K562 (cell line): ENCODE measurements around the gene GAPDH. TPM values are rescaled to one million over a fixed set of nuclear protein-coding genes. Genes with fewer than 3 reads are reported as not detected.

Source experiments
- ETV5 ChIP-seq: sonication (generic); formaldehyde crosslinking; IDR thresholded peaks from 2 replicates; pipeline ENCODE4 v1.4.0; 2020; ENCODE audit warnings: low read depth, mild to moderate bottlenecking, missing genetic modification reagents
- GABPA ChIP-seq: fragments of 200-800 bp; sonication (Bioruptor generic); conservative IDR thresholded peaks from 2 replicates; pipeline ENCODE4 v1.6.1; 2016; ENCODE audit warnings: low read depth, missing genetic modification characterization, missing compliant biosample characterization
- HDAC2 ChIP-seq: fragments of 450-650 bp; IDR thresholded peaks from 2 replicates; pipeline ENCODE4 v1.6.1; 2016; ENCODE audit warnings: mild to moderate bottlenecking
- KDM1A ChIP-seq, 2 experiments: fragments of 450-650 bp; IDR thresholded peaks; 2 replicates each; pipeline ENCODE4 v1.6.1; 2016; ENCODE audit warnings: mild to moderate bottlenecking in 2 of 2
- RAD21 ChIP-seq, 2 experiments: fragments of 250-450 bp in 1 of 2; fragments of 450-650 bp in 1 of 2; sonication (Bioruptor Pico) in 1 of 2; formaldehyde crosslinking in 1 of 2; IDR thresholded peaks in 1 of 2; conservative IDR thresholded peaks in 1 of 2; 2 replicates each; pipeline versions ENCODE4 v1.4.0 to v1.8.0; 2020 to 2022; ENCODE audit warnings: mild to moderate bottlenecking in 2 of 2, moderate library complexity in 1 of 2
- RCOR1 ChIP-seq, 2 experiments: IDR thresholded peaks; 2 replicates each; pipeline ENCODE4 v1.6.1; 2012; ENCODE audit warnings: low read depth in 2 of 2, low read length in 2 of 2, borderline replicate concordance in 1 of 2, improper control_type of control experiment in 1 of 2
- ZNF384 ChIP-seq: IDR thresholded peaks from 2 replicates; pipeline ENCODE4 v1.6.1; 2012; ENCODE audit warnings: low read depth, low read length, improper control_type of control experiment
- polyA plus RNA-seq, 8 experiments: library from polyadenylated mRNA; depleted of rRNA in 4 of 8; stranded (reverse) in 5 of 8; unstranded in 3 of 8; fragments of >200 nt; fragmentation: Nextera tagmentation in 2 of 8; fragmentation: Illumina TruSeq in 1 of 8; extraction: Ambion mirVana in 2 of 8; extraction: Trizol in 1 of 8; gene quantifications; 2 replicates each; pipeline versions ENCODE4 v1.2.1 to v1.2.3, GENCODE V29; 2011 to 2014; ENCODE audit warnings: inconsistent platforms in 1 of 8, missing spikeins in 1 of 8
- total RNA-seq, 7 experiments: library from RNA; depleted of rRNA in 6 of 7; stranded (reverse); fragments of >200 nt in 6 of 7; fragmentation: Illumina TruSeq in 2 of 7; extraction: Trizol in 2 of 7; gene quantifications; 2 replicates each; pipeline versions ENCODE4 v1.2.1 to v1.2.3, GENCODE V29; 2011 to 2021; ENCODE audit warnings: low replicate concordance in 1 of 7
- TF ChIP-seq, protein P1 (sequence below): fragments of 450-650 bp; IDR thresholded peaks from 2 replicates; pipeline ENCODE4 v1.6.1; 2018; ENCODE audit not compliant: partially characterized antibody

The GAPDH gene
- total and polyA plus RNA-seq, 9 of the 15 experiments (the other 6 are each of a cell fraction or from before 2014, with no cell fraction given) = 2,206 to 6,793 (median 4,217) TPM

DNA sequence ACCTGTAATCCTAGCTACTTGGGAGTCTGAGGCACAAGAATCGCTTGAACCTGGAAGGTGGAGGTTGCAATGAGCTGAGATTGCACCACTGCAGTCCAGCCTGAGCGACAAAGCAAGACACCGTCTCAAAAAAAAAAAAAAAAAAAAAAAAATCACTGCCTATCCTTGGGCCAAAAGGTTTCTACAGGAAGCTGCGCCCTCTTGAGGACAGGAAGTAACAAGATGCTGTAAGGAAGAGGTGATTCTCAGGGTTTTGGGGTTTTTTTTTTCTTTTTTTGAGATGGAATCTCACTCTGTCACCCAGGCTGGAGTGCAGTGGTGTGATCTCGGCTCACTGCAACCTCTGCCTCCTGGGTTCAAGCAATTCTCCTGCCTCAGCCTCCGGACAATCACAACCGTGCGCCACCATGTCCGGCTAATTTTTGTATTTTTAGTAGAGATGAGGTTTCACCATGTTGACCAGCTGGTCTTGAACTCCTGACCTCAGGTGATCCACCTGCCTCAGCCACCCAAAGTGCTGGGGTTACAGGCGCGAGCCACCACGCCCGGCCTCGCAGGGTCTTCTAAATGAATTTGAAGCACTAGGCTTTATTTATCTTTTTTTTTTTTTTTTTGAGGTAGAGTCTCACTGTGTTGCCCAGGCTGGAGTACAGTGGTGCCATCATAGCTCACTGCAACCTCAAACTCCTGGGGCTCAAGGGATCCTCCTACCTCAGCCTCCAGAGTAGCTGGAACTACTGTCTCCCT is 23.9 kb downstream of the GAPDH start (continued):
- TF ChIP-seq, protein P1, sequence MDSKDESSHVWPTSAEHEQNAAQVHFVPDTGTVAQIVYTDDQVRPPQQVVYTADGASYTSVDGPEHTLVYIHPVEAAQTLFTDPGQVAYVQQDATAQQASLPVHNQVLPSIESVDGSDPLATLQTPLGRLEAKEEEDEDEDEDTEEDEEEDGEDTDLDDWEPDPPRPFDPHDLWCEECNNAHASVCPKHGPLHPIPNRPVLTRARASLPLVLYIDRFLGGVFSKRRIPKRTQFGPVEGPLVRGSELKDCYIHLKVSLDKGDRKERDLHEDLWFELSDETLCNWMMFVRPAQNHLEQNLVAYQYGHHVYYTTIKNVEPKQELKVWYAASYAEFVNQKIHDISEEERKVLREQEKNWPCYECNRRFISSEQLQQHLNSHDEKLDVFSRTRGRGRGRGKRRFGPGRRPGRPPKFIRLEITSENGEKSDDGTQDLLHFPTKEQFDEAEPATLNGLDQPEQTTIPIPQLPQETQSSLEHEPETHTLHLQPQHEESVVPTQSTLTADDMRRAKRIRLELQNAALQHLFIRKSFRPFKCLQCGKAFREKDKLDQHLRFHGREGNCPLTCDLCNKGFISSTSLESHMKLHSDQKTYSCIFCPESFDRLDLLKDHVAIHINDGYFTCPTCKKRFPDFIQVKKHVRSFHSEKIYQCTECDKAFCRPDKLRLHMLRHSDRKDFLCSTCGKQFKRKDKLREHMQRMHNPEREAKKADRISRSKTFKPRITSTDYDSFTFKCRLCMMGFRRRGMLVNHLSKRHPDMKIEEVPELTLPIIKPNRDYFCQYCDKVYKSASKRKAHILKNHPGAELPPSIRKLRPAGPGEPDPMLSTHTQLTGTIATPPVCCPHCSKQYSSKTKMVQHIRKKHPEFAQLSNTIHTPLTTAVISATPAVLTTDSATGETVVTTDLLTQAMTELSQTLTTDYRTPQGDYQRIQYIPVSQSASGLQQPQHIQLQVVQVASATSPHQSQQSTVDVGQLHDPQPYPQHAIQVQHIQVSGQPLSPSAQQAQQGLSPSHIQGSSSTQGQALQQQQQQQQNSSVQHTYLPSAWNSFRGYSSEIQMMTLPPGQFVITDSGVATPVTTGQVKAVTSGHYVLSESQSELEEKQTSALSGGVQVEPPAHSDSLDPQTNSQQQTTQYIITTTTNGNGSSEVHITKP = peak; percentile 57
- TF ChIP-seq KDM1A (IDR thresholded peaks at IDR 0.05) (peak; percentile 81 to 84), RCOR1 (IDR thresholded peaks at IDR 0.05; ENCODE audit: borderline replicate concordance in 1 of 2, low read depth in 2 of 2, low read length in 2 of 2) (peak in 1 of 2 experiments; percentile 90; a peak in 3 of 4 replicates), ZNF384 (peak; percentile 98), HDAC2 (peak; percentile 40; the same call in 1 of the 2 replicates), GABPA (peak; percentile 71), RAD21 (CRISPR knock-in tag; conservative IDR thresholded peaks at IDR 0.05 in 1 of 2, IDR thresholded peaks at IDR 0.05 in 1 of 2) (peak in 1 of 2 experiments; percentile 25; a peak in 2 of 4 replicates), ETV5 (CRISPR knock-in tag) (peak; percentile 39; the same call in 1 of the 2 replicates)
